ENCODE results near the gene SPINK6. TPM values are rescaled to one million over a fixed set of nuclear protein-coding genes. Genes with fewer than 3 reads are reported as not detected.

Gene SPINK6
- total and polyA plus RNA-seq, 2 of the 4 experiments (the other 2 are of a cell fraction): not detected

GRCh38 chr5:148205044-148205806 is 2.4 kb downstream of the SPINK6 start:
- TF ChIP-seq NFE2L2 (IDR thresholded peaks at IDR 0.05; ENCODE audit: low read depth, low read length) (no peak), BHLHE40 (IDR thresholded peaks at IDR 0.05; ENCODE audit: low read depth, low read length) (no peak), FOS (IDR thresholded peaks at IDR 0.05; ENCODE audit: low read depth, low read length) (no peak), RAD21 (IDR thresholded peaks at IDR 0.05; ENCODE audit: low read length) (no peak), POLR2A (IDR thresholded peaks at IDR 0.05; ENCODE audit: low read depth, low read length) (no peak), MAFK (IDR thresholded peaks at IDR 0.05; ENCODE audit: low read depth, low read length) (no peak)
- TF ChIP-seq, protein P1, sequence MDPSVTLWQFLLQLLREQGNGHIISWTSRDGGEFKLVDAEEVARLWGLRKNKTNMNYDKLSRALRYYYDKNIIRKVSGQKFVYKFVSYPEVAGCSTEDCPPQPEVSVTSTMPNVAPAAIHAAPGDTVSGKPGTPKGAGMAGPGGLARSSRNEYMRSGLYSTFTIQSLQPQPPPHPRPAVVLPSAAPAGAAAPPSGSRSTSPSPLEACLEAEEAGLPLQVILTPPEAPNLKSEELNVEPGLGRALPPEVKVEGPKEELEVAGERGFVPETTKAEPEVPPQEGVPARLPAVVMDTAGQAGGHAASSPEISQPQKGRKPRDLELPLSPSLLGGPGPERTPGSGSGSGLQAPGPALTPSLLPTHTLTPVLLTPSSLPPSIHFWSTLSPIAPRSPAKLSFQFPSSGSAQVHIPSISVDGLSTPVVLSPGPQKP (IDR thresholded peaks at IDR 0.05; ENCODE audit: borderline replicate concordance, low read depth, low read length): no peak

More at GRCh38 chr5:148205044-148205806, 2.4 kb downstream of the SPINK6 start:
- H2BK120ac ChIP-seq (ENCODE audit: low read depth, low read length): no peak overlapping the region
- H3K4me3 ChIP-seq (ENCODE audit: insufficient read depth, low read depth, low read length): no peak overlapping the region
- H3K23ac ChIP-seq (ENCODE audit: low read depth, low read length): no peak overlapping the region
- ATAC-seq (ENCODE audit: low read depth) (no peak), DNase-seq (no peak)
- no peak overlapping the region for H2BK20ac ChIP-seq (ENCODE audit: low read depth, low read length)
- intact Hi-C loops (cut with micrococcal nuclease) (no loop called here), in situ Hi-C loops (cut with MboI; ENCODE audit: low sequenced_read_pairs) (no loop called here), dilution Hi-C loops (cut with HindIII; ENCODE audit: low sequenced_read_pairs, unreplicated experiment) (no loop called here)
- no peak overlapping the region for H2BK15ac ChIP-seq (ENCODE audit: low read depth, low read length)
- H3K9me3 ChIP-seq (ENCODE audit: control insufficient read depth, insufficient read depth, low read length): no peaks in the 10 kb centered on the region
- H3K4ac ChIP-seq (ENCODE audit: low read depth, low read length): no peak overlapping the region
- H3K4me1 ChIP-seq (ENCODE audit: control insufficient read depth, insufficient read depth, low read length): no peaks in the 10 kb centered on the region
- no peaks in the 10 kb centered on the region for H4K20me1 ChIP-seq (ENCODE audit: insufficient read depth, low read length)
- H2AK9ac ChIP-seq (replicated peaks; ENCODE audit: low read depth, low read length, poor library complexity): no peak overlapping the region
- no CpG with 5 or more reads among the region's 4 CpGs for WGBS, 2 experiments (ENCODE audit: extremely low coverage in 2 of 2, insufficient read length in 1 of 2)
- H3K4me2 ChIP-seq (ENCODE audit: low read depth, low read length): no peak overlapping the region
- no peak overlapping the region for H4K5ac ChIP-seq (ENCODE audit: low read depth, low read length)
- BruUV-seq (replicated peaks): no TSS peak
- H3K36me3 ChIP-seq (ENCODE audit: control insufficient read depth, insufficient read depth, low read length): no peaks in the 10 kb centered on the region
- H2BK5ac ChIP-seq (ENCODE audit: low read depth, low read length, poor library complexity, severe bottlenecking): no peak overlapping the region
- no peak overlapping the region for H3K27ac ChIP-seq (ENCODE audit: insufficient read depth, low read length)
- no peaks in the 10 kb centered on the region for H3K27me3 ChIP-seq (ENCODE audit: control insufficient read depth, insufficient read depth, low read length)
- ChIA-PET CTCF (no interaction called here), POLR2A (ENCODE audit: unreplicated experiment) (no interaction called here)
- no peak overlapping the region for H3K56ac ChIP-seq (ENCODE audit: extremely low read depth, insufficient read depth, low read length)
- no peak overlapping the region for H3K18ac ChIP-seq (ENCODE audit: low read depth, low read length)
- no peak overlapping the region for H3K14ac ChIP-seq (replicated peaks; ENCODE audit: low read depth, low read length)
- no peak overlapping the region for H3K9ac ChIP-seq (ENCODE audit: low read depth, low read length)
- no peak overlapping the region for H4K91ac ChIP-seq (ENCODE audit: insufficient read depth, low read depth, low read length)
- no peak overlapping the region for H2AFZ ChIP-seq (replicated peaks; ENCODE audit: low read length, poor library complexity)
- H3K79me1 ChIP-seq (ENCODE audit: low read depth in 1 of 2, low read length in 2 of 2): no peaks in the 10 kb centered on the region
- H4K8ac ChIP-seq (ENCODE audit: low read depth in 2 of 2, low read length in 2 of 2): no peak overlapping the region
- H2AK5ac ChIP-seq (ENCODE audit: low read depth, low read length): no peak overlapping the region
- no peaks in the 10 kb centered on the region for H3K9me1 ChIP-seq (ENCODE audit: insufficient read depth, low read length)

All from IMR-90 (cell line).